ENCODE measurements around the gene HDAC4. TPM values are rescaled to one million over a fixed set of nuclear protein-coding genes. Genes with fewer than 3 reads are reported as not detected.

Gene HDAC4
- total RNA-seq, 1 experiment from 2014 or later, result 10.9 TPM

DNA sequence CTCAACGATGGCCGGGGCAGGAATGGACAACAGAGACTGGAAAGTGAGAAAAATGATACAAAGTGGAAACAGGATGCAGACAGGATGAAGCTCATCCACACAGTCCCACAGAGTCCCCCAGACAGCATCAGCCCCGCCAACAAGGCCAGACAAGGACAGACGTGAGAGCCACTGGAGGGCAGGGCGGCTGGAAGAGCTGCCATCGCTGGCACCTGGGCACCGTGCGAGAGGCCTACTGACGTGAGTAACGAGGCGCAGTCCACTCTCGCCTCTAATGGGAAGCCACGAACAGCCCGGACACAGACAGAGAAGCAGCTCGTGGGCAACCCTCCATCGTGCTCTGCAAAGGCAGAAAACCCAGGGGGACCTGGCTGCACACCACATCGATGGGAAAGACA lies 17.1 kb downstream of the HDAC4 start:
- no peak for DNase-seq (ENCODE audit: low spot score)

DNA sequence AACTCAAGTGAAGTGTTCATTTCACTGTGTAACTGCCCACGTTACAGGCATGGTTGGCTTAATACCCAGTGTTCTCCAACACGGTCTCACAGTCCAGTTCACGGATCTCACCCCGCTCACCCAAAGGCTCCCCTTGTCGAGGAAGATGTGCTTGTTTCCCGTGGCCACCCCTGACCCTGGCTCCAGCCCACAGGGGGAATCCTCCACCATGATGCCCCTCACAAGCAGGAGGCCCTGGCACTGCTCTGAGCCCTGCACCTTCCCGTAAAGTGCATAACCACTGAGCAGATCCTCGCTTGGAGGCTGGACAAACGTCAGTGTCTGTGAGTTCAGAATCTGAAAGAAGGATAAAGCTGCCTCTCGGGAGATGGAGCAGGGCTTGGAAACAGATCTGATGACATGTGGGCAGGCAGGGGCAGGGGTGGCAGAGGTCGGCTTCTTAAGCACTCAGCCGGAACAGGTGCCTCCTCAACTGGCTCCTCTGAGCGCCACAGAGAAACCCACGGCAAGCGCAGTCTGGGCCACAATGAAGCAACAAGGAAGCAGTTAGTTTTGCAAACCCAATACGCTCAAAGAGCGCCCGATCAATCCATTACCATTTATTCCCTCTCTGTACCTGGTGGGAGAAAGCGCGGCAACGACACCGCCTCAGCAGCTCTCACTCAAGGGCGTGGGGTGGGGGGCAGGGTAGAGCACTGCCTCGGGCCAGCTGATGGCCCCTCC lies 17.6 kb downstream of the HDAC4 start:
- DNase-seq (ENCODE audit: low spot score), result no peak

DNA sequence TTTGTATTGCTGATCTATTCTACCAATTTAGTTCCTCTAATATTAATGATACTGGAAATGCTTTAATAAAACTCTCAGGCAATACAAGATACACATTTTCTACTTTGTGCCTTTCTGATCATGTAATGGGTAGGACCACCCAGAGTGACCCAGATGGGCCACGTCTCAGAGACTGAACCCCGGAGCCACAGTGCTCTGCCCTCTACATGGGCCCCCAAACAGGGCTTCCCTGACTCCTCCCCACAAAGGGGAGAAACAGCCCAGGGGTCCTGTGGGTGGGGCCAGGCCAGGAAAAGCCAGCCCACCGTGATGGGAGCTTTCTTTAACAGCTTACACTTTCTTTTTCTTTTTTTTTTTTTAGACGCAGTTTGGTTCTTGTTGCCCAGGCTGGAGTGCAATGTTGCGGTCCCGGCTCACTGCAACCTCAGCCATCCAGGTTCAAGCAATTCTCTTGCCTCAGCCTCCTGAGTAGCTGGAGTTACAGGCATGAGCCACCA lies 18.4 kb downstream of the HDAC4 start:
- DNase-seq (ENCODE audit: low spot score), result no peak

DNA sequence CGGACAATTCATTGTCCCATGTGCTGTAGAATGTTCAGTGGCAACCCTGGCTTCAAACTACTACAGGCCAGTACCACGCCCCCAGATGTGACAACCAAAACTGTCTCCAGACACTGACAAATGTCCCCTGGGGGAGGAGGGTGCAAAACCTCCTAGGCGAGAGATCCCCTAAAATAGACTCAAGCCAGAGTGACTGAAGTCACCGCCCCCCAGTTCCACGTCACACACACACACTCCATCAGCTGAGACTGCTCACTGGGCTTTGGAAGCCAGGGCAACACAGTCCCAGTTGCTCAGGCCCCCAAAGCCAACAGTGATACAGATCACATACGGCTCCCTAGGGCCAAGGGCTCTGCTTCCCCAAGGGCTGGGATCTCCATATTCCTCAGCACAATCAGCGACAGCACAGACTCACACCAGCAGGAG lies 19.1 kb downstream of the HDAC4 start:
- no peak for DNase-seq (ENCODE audit: low spot score)

DNA sequence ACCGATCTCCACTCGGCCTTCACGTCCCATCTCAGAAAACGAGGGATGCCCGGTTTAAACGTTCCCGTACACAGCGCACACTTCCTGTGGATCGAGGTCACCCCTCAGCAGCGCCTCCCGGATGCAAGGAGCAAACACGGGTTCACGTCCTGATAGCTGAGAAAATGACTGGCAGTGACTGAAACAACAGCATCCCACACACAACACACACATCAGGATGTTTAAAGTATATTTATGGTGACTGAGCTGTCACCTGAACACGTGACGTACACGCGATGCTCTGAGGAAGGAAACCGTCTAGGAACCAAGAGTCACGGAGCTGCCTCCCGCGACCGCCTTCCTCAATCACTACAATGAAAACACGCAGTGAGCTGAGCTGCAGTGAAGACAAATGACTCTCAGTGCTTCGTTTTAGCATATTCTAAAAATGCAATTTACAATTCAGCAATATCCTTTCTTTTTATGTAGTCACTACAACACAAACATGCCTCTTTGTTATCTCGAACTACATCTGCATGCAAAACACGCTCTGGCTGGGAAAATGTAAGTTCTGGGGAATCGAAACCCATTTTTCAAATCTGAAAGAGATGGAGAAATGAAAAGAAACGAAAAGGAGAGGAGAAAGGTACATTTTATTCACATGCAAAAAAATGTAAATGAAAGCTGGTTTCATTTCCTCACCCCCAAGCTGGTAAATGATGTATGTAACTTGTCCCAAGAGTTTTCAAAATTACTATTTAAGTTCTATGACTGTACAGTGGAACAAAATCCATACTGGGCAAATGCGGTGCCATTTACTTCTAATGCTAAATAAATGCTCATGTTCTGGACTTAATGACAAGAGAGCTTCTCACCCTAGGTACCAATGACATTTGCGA lies 19.8 kb downstream of the HDAC4 start:
- no peak for DNase-seq (ENCODE audit: low spot score)

DNA sequence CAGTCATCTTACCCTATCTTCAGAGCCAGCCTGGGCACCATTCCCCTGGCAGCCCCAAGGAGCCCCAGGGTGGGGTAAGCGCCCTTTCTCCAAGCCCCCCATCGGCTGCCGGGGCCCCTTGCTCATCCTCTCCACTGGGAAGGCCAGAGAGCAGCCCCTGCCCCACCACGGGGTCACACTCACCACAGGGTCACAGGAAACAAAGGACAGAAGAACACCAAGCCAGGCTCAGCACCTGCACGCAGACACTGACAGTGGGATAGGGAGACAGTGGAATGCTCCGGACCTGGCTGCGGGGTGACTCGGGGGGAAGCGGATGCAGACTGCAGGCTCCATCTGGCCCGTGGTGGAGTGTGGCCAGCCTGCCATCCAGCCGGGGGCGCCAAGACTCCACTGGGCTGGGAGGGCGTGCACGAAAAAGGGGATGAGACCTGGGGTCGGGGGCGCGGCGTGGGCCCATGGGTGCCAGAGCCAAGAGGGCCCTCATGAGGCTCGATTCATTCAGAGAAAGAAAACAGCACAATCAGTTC lies 21.1 kb downstream of the HDAC4 start:
- DNase-seq (ENCODE audit: low spot score), result no peak

DNA sequence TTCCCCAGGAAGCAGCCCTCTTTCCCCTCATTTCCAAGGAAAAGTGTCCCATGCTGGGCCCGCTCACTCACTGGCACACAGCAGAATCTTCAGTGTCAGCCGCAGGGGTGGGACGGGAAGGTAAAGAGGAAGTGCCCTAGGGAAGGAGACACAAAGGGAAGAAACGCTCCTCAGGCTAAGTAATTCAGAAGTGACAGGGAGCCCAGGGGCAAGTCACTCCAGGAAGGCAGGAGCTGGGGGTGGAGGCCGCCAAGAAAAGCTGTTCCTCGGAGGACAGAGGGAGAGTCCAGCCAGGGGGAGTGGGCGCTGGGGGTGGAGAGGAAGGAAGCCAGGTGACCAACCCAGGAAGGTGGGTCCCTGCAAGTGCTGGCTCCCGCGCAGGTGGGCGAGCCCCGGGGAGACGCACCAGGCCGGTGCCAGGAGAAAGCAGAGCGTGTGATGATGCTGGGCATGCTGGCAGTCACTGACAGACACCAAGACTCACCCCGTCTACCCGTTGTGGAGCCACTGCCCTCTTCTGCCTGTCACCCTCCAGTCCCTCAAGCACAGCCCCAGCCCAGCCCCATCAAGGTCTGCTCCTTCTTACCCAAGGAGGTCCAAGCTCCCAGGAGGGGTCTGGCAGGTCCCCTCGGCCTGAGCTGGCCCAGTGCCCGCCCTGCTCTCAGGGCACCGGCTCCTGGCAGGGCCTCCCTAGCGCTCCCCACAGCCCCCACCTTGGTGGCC lies 21.7 kb downstream of the HDAC4 start:
- DNase-seq (ENCODE audit: low spot score), result no peak

DNA sequence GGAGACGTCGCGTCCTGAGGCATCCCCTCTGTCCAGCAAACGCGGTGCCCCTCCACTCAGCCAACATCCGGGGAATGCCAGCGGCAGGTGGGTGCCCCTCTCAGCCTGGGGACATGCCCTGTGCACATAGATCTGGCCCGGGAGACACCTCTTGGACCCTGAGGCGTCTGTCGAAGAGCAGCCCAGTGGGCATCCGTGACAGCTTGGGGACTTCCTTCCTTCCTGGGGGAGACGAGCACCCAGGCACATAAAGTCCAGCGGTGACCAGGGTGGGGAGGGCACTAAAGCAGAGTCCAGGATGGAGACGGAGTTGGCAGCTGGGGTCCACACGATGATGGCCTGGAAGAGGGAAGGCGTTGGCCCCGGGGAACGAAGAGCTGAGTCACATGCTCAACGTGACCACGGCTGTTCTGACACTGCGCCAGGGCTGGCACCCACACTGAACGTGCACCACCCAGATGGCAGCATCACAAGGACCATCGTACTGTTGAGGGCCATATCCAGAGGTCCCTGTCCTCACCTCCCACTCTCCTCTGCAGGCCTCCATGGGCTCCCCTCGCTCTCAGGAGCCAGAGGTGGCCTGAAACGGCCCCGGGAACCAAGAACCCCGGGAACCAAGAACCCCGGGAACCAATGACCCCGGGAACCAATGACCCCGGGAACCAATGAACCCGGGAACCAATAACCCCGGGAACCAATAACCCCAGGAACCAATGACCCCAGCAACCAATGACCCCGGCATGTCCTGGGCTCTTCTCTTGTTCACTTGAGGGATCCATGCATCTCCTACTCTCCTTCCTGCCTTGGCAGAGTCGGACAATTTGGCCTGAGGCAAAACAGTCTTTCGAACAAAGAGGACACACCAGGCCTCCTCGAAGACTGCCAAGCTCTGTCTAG lies 22.6 kb downstream of the HDAC4 start:
- no peak for DNase-seq (ENCODE audit: low spot score)

DNA sequence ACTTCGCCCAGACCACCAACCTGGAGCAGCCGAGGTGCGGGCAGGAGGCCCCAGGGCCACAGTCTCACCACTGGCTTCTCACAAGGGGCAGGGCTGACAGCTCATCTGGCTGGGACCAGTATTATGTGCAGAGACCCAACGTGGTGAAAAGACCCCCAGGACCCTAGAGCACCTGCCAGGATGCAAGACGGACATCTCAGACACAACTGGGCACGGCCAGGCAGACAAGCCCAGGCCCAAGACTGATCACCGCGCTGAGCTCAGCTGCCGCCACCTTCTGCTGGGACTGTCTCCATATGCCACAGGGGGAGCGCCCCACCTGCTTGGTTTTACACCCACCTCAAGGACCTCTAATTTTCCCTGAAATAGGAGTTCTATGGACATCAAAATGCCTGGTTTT lies 23.2 kb downstream of the HDAC4 start:
- no peak for DNase-seq (ENCODE audit: low spot score)

DNA sequence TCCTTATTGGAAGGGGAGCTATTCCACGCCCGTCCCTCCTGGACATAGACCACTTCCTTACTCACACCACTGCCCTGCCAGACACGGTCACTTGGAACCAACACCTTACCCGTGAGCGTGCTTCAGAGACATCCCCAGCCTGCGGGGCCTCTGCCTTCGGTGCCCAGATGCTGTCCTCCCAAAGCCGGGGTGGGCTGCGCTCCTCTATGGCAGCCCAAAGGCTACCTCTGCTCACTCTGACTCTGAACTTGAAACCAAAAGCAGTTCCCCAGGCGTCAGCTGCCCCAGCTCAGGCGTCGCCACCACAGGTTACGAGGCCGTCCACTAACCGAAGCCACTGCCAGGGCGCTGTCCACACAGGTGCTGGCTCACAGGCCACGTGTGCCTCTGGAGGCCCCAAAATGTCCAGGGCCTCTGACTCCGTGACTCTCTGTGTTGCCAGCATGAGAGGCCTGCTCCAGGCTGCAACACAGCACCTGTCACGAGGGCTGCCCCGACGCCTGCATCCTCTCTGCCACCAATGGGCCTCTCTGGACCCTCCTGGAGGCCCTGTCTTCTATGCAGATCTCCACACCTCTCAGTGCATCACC lies 23.8 kb downstream of the HDAC4 start:
- DNase-seq (ENCODE audit: low spot score), result no peak

DNA sequence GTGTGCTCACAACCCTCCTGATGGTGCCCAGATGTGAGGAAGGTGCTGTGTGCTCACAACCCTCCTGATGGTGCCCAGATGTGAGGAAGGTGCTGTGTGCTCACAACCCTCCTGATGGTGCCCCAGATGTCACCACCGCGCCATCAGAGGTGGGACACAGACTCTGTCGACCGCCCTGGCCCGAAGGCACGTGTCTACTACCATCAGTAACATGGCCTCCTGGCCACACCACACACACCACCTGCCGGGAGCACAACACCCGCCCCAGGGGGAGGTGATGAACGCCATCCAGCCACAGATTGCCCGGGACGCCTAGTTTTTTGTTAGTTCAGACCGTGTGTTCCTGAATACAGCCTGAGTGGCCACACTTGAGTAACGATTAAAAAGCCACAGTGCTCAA lies 24.5 kb downstream of the HDAC4 start:
- no peak for DNase-seq (ENCODE audit: low spot score)

DNA sequence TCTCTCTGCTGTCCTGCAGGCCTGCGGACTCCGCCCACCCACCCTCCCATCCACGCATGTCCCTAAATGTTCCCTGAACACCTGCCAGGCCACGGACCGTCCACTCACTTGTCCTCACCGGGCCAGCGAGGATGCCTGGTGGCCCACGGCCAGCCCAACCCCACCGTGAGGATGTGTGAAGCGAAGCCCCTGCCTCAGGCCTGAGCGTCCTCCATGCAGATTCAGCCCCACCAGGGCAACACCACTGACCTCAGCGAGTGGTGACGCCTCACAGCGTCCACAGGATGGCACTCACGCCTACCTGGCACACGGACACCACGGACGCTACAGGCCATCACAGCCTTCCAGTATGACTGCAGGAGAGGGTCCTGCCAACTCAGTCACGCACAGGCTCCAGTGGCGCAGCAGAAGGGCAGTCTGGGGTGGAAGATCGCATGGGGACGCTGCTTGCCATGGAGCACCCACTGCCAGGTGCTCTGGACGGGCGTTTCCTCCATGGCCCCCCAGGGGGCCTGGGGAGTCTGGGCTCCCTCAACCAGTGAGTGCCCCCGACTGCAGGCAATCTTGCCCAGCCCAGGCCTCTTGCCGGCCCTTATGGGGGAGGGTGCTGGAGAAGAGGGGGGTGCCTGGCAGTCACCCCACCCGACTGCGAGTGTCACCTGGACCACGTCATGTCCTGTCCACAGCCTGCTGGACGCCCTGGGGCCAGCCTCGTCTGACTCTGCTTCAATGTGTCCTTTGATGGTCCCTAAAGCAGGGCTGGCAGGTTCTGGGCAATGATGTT lies 25.4 kb downstream of the HDAC4 start:
- DNase-seq (ENCODE audit: low spot score), result no peak

DNA sequence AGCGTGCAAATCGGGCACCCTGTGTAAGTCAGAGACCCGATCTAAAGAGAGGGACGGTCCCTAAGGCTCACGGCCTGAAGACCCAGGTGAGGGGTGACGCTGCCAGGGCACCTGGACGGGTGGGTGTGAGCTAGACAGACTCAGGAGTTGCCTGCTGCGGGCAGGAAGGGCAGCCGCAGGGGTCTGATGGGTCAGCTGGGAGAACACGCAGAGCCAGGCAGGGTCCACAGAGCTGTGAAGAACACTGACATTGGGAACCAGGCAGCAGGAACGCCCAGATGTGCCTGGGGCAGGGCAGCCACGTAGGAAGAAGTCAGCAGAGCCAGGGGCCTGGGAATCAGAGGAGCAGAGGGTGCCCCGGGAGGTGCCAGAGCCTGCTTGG lies 25.9 kb downstream of the HDAC4 start:
- no peak for DNase-seq (ENCODE audit: low spot score)

DNA sequence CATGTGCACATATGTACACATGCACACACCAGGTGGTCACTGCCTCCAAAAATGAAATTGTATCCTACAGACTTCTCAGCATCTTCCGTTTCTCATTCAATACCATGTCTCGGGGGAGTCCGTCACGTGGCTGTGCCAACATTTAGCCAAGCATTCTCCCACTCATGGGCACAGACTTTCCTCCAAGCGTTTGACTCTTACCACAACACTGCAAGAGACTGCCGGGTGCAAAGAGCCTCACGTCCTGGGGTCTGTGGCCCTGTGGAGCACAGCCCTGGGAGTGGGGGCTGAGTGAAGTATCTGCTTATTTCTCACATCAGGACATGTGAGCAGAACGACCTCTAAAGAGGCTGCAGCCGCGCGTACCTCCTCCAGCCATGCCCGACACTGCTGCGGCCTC lies 28.0 kb downstream of the HDAC4 start:
- no peak for DNase-seq (ENCODE audit: low spot score)

DNA sequence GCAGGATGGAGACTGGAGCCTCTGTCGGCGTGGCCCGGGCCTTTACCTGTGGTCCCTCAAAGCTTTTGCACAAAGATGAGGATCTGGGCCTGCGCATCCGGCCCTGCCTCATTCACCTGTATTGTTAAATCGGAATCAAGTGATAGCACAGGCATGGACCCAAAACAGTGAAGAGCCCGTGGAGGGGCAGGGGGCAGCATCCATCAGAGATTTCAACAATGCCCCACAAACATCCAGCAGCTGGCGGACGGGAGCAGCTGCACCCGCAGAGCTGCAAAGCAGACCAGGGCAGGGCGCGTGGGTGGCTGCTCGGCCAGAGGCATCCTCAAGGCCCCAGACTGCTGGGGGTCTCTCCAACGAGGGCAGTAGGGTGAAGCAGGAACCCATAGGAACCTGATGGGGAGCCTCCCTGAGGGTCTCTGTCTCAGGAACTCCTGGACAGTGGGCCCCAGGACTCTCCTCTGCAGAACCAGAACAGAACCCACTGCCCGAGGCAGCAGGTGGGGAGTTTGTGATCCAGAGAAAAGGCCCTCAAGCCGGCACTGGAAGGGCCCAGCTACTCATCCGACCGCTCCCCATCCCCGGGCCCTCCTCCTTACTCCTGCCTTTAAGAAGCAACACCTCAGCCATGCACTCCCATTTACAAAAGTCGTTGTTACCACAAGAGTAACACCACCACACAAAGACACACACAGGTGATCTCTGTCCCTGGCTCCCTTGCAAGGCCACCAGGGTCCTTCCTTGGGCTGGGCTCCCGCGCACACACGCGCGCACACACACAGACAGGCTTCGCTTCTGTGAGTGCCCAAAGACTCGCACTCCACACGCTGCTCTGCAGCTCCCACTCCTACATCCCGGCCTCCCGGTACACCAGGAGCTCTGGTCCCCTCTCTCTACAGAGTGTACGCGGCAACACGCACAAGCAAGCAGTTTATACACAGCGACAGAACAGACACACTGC lies 28.8 kb downstream of the HDAC4 start:
- DNase-seq (ENCODE audit: low spot score), result no peak

DNA sequence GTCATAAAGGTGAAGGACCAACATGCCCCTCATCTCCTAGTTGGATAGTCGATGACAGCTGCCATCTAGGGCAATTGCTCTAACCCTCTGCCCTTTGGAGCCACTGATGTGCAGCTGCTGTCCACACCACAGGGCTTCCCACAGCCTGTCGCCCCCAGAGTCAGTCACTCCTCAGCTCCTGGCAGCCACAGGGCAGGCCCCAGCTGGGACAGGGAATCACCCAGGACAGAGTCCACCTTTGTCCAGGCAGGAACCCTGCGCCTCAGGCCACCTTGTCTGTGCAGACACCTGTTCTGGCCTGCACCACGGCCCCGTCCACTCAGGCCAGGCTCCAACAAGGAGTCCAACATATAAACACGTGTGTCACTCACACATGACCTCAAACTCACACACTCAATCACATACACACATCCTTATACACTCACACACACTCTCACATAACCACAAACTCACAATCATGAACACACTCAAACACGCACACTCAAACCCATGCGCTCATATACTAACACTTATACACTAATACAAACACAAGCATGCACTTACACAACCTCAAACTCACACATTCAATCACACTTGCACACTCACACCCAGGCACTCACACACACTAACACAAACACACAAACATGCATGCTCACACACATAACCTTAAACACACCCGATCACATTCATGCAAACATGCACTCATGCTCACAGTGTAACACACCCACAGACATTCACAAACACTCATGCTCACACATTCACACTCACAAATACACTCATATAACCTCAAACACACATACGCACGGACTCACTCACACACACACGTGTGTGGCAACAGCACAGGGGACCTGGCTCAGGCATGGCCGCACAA lies 29.7 kb downstream of the HDAC4 start:
- DNase-seq (ENCODE audit: low spot score), result no peak

DNA sequence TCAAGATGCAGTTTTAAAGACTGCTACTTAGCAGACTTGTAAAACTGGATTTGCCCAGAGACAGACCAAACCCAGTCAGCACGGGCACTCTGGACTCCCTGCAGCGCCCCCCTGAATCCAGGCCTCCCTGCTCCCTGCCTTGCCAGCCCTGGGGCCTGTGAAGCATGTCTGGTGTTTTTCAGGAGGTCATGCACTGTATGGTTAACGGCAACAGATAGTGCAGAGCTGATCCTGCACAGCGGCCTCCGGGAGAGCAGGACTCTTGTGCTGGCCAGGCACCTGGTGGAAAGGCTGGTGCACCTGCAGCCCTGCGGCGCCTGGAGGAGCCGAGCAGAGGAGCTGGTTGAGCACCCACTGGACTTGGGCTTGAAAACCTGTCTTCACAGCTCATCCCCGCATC lies 30.4 kb downstream of the HDAC4 start:
- DNase-seq (ENCODE audit: low spot score), result no peak

Measured in A172 (cell line).